Osteocyte (in vitro differentiated cells): ENCODE data around the gene GCSAML. TPM values are rescaled to one million over a fixed set of nuclear protein-coding genes. Genes with fewer than 3 reads are reported as not detected.

Source experiments
- DNase-seq: peaks from one replicate; pipeline ENCODE4 v3.0.0; 2021; ENCODE audit warnings: mixed read lengths; ENCODE audit not compliant: unreplicated experiment; ENCODE audit errors: extremely low spot score
- H3K27ac Mint-ChIP-seq: one replicate; pipeline ENCODE4 v1.8.0; 2021; ENCODE audit warnings: mild to moderate bottlenecking, mixed read lengths; ENCODE audit not compliant: unreplicated experiment
- H3K27me3 Mint-ChIP-seq: one replicate; pipeline ENCODE4 v1.8.0; 2021; ENCODE audit warnings: mixed read lengths; ENCODE audit not compliant: unreplicated experiment
- H3K36me3 Mint-ChIP-seq: one replicate; pipeline ENCODE4 v1.8.0; 2021; ENCODE audit warnings: mixed read lengths; ENCODE audit not compliant: unreplicated experiment
- H3K4me1 Mint-ChIP-seq: one replicate; pipeline ENCODE4 v1.8.0; 2021; ENCODE audit warnings: mixed read lengths; ENCODE audit not compliant: unreplicated experiment
- H3K4me3 Mint-ChIP-seq: one replicate; pipeline ENCODE4 v1.8.0; 2021; ENCODE audit warnings: mild to moderate bottlenecking, moderate library complexity, mixed read lengths; ENCODE audit not compliant: unreplicated experiment
- H3K9me3 Mint-ChIP-seq: one replicate; pipeline ENCODE4 v1.8.0; 2021; ENCODE audit warnings: mixed read lengths; ENCODE audit not compliant: unreplicated experiment
- CTCF ChIP-seq: fragments of 200-600 bp; sonication (generic); IDR thresholded peaks from 2 replicates; pipeline ENCODE4 v1.5.0; 2021; ENCODE audit warnings: antibody characterized with exemption, mild to moderate bottlenecking, moderate library complexity
- total RNA-seq: library from RNA; stranded (reverse); gene quantifications from 2 replicates; pipeline ENCODE4 v1.2.1, GENCODE V29; 2021

GCSAML gene
- total RNA-seq, 1 donor from 2014 or later = not detected

- no peak for TF ChIP-seq CTCF
- H3K36me3 Mint-ChIP-seq = no peaks in the 10 kb centered on the region
- no peak overlapping the region for H3K4me3 Mint-ChIP-seq
- no peak for DNase-seq
- H3K27ac Mint-ChIP-seq = no peak overlapping the region
- H3K4me1 Mint-ChIP-seq = no peaks in the 10 kb centered on the region
- H3K27me3 Mint-ChIP-seq = peaks cover 4% of the 10 kb centered on the region
- no peaks in the 10 kb centered on the region for H3K9me3 Mint-ChIP-seq
Observed at GRCh38 chr1:247528812-247529474, 20.0 kb upstream of the GCSAML start.

- Mint-ChIP-seq H3K27me3 (no peaks in the 10 kb centered on the region), H3K4me1 (no peaks in the 10 kb centered on the region), H3K9me3 (no peaks in the 10 kb centered on the region), H3K4me3 (no peak overlapping the region), H3K27ac (no peak overlapping the region), H3K36me3 (no peaks in the 10 kb centered on the region)
- no peak for TF ChIP-seq CTCF
- no peak for DNase-seq
Observed at GRCh38 chr1:247529771-247530355, 19.1 kb upstream of the GCSAML start.

- H3K4me1 Mint-ChIP-seq = no peaks in the 10 kb centered on the region
- no peak overlapping the region for H3K4me3 Mint-ChIP-seq
- no peak for TF ChIP-seq CTCF
- no peak overlapping the region for H3K27ac Mint-ChIP-seq
- H3K36me3 Mint-ChIP-seq = no peaks in the 10 kb centered on the region
- no peaks in the 10 kb centered on the region for H3K9me3 Mint-ChIP-seq
- no peak for DNase-seq
- H3K27me3 Mint-ChIP-seq = no peaks in the 10 kb centered on the region
Observed at GRCh38 chr1:247530785-247531184, 18.1 kb upstream of the GCSAML start.

GRCh38 chr1:247531937-247532336, 17.0 kb upstream of the GCSAML start:
- H3K4me3 Mint-ChIP-seq = no peak overlapping the region
- no peak for TF ChIP-seq CTCF

GRCh38 chr1:247535402-247535801, 13.5 kb upstream of the GCSAML start:
- Mint-ChIP-seq H3K4me3 (no peak overlapping the region), H3K27ac (no peak overlapping the region), H3K36me3 (no peaks in the 10 kb centered on the region), H3K27me3 (no peaks in the 10 kb centered on the region), H3K4me1 (no peaks in the 10 kb centered on the region), H3K9me3 (peaks cover 9% of the 10 kb centered on the region)
- DNase-seq = no peak
- TF ChIP-seq CTCF = no peak

More at GRCh38 chr1:247531937-247532336, 17.0 kb upstream of the GCSAML start:
- DNase-seq = no peak
- Mint-ChIP-seq H3K27ac (no peak overlapping the region), H3K36me3 (no peaks in the 10 kb centered on the region), H3K27me3 (no peaks in the 10 kb centered on the region), H3K4me1 (no peaks in the 10 kb centered on the region), H3K9me3 (no peaks in the 10 kb centered on the region)
